ENCODE results near the gene CST5.
"Not testable (repeated sequence)": the region's sequence is repeated elsewhere in the genome, so short reads cannot be mapped to it uniquely, and the experiment has no call there.

The CST5 gene

DNA sequence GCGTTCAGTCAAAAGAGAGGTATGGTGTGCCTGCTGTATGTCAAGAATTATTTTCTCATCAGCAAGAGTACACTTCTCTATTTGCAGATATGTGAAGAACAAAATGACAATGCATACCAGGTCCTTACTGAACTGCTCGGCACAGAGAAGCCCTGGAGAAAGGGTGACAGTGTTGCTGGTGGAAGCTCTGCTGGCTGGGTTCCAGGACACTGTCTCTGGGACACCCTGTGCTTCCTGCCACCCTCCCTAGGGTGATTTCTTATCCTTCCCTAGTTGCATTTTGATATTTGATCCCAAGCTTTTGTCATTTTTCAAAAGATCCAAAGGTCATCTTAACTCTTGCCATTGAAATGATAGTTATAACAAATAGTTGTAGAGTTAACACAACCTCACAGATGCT lies 8.3 kb upstream of the CST5 start:
- DNase-seq: no peak

DNA sequence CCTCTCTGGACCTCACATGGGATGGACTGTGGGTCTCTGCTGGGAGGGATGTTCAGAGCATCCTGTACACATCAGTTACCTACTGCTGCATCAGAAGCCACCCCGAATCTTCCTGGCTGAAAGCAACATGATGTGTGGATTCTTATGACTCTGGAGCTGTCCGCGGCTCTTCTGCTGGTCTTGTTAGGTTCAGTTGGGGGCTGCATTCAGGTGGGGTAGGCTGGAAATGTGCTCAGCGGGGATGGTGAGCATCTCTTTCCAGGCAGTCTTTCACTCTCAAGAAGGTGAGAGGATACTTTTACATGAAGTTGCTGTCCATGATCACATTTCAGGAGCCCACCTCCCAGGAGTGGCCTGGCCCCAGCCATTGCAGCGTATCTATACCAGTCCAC lies 5.2 kb upstream of the CST5 start:
- DNase-seq: no peak

DNA sequence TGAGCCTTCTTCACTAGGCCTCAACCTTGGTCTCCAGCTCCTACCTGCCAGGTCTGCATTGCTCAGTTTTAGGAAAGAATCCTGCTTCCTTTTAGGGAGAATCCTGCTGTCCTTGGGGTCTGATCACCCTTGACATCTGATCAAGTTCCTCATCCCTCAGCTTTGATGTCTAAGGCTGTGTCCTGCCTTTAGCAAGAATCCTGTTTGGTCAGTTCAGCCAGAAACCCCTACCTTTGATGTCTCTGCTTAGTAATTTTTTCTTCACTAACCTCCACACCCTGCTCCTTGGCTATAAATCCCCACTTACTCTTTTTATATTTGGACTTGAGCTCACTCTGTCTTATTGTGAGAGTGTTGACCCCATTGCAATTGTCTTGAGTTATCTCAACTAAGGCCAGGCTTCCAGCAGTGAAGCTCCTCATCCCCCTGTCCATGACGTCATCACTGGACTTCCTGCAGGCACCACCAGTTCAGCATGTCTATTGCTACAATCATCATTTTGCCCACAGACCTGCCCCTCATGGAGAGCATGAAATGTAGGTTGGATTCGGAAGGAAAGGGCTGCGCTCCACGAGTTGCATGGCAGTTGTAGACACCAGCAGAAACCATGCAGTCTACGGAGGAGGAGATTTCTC lies 4.7 kb upstream of the CST5 start:
- DNase-seq: no peak

DNA sequence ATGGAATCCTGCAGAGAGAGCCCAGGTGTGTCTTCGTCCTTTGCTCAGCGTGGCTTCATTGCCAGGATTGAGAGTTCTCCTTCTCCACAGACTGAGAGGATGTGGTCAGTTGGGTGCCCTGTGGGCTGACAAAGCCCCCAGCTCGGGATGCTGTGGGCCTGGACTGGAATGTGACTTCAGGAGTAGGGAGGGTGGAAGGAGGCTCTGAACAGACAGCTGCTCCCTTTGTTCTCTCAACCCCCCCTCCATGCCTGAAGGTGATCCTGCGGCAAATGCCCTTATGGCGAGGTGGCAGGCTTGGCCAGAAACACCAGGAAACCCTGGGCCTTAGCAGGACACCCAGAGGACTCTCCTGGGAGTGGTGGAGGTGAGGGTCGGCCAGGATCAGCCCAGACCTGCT lies 1.8 kb upstream of the CST5 start:
- DNase-seq: no peak

DNA sequence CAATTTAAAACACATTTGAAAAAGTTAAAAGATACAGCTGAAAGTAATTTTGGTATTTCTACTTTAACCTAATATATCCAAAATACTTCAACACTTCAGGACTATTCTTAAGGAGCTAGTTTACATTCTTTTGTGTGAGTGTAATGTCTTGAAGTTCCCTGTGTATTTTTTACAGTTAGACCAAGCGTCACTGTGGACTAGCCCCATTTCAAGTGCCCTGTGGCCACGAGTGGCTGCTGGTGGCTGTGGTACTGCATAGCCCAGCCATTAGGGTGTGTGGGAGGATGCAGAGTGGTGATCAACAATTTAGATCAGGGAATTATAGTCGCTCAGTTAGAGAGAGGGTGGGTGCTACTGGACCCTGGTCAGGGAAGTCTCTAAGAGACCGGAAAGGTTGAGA lies 869 bp upstream of the CST5 start:
- DNase-seq: no peak

DNA sequence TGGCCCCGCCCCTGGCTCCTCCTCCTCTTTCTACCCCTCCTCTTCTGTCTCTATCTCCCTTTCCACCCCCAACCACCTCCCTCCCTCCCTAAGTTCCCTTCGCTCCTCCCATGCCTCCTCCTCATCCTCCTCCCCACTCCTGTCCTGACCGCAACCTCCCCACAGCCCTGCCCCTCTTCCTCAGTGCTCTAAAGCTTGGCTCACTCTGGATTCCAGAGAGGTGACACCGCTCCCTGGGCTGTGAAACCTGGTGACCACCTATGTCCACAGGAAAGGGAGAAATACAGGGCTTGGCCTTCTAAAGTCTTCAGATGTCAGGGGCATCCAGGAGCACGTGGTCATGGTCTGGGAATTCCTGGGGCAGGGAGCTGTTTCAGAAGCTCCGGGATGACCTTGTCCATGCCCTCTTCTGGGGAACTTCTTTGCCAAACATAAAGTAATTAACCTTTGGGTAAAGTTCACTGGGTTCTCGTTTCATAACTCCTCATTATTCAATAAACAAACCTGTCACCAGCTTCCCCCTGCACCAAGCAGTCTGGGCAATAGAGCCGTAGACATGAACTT lies 345 bp upstream of the CST5 start:
- DNase-seq: no peak

DNA sequence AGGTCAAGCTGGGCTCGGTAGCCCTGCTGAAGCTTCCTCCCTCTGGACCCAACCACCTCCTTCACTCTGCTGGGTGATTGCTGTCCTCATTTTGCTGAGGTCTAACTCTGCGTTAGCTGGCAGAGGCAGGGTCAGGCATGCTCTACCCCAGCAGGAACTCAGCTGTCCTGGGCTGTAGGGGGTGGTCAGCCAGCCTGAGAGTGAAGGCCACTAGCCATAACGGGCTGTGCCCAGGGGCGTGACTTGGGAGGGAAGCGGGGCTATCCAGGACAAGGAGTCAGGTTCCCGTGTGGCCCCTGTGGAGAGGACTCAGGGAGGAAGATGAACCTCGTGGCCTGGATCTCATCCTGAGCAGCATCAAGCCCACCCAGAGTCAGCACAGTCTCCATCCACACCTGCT lies 761 bp downstream of the CST5 start:
- DNase-seq: no peak

DNA sequence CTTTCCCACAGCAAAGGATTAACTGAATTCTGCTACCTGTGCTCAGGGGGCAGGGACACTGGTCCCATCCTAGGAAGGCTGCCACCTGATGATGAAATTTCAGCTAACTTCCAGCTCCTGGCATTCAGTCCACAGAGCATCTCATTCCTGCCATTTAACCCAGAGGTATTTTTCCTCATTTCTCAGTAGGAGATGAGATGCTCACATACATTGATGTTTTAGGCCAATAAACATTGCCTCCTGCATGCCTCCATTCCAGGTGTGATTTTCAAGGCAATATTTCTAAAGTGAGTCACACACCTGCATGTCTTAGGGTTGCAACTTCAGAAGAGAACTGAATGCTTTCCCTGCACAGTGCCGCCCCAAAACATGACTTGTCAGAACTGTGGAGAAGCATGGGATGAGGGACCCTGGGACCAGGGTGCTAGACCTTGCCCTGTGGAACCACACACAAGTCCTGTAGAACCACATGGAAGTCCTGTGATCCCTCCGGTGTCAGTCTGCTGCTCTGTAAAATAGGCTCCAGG lies 1.5 kb downstream of the CST5 start:
- DNase-seq: not testable (repeated sequence)

DNA sequence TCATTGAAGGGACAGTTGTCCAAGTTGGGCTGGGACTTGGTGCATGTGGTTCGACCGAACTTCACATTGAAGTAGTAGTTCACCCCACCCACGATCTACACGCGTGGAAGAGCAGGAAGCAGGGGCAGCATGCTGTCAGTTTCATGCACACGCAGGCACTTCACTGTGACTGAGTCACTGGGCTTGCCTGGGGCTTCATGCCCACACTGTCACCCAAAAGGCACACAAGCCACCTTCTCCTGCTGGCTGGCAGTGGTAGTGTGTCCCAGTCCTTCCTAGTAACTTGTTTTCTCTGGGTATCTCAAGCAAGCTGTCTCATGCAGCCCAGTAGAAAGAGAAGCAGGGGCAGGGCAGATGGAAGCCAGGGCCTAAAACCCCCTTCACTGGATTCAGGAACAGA lies 2.0 kb downstream of the CST5 start:
- no peak for DNase-seq

DNA sequence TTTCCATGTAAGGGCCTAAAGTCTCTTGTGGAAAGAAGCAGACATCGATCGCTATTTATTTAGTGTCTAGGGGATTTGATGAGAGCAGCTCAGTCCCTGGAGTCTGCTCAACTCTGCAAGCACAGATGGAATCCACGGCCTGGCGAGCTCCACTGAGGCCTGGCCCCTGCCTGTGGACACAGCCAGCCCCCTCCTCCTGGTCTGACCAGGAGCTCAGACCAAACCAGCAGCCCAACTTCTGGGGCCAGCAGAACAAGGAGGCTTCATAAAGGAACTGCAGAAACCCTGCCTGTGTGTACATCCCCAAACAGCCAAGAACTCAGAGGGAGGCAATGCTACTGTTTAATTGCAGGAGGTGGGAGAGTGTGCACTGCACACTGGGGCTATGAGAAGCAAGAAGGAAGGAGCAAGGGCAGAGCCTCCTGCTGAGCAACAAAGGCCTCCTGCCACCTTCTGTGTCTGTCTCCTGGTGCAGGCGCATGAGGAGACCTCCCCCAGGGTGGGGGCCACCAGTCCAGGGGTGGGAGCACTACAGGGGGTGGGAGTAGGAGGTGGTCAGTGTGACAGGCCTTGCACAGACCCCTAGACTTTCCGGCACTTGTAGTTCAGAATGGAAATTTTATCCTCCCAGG lies 3.8 kb downstream of the CST5 start:
- DNase-seq: no peak

DNA sequence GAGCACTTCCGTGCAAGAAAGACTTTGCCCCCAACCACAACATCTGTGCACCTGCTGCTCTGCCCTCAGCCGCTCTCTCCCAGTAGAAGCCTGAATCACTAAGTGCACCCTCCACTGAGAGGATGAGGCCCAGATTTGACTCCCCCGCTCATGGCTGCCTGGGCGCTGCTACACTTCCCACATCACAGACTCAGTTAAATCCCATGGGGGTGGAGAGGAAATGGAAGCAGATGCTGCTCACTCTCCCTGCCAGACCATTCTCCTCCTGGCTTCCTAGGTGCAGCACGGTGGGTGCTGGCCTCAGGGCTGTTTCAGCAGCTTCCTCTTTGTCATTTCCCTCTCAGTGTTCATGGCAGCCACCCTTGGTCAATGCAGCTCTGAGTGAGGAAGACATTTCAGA lies 4.8 kb downstream of the CST5 start:
- no peak for DNase-seq

DNA sequence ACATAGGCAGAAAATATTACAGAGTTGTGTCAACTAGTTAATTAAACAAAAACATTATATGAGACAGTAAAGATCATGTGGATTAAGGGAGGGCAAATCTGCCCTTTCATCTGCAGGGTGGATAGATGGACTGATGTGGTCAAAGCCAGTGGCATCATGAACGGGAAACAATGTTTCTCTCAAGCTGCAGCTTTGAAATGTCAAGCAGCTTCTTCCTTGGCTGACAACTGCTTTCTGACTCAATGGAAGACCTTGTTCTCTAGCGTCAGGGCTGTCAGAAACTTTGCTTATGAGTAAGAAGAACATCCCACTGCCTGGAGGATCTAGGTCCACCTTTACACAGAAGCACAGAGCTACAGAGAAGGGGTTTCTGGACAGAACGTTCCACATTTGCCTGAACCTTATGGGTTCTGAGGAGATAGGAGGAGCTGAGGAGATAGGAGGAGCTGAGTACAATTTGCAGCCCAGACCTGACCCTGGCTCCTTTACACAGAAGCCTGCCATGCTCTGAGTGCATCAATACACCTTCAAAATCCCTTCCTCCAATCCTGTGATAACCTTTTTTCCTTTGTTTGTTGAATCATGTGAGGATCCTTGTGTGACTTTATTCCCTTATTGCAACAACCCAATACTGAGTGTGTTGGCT lies 6.1 kb downstream of the CST5 start:
- no peak for DNase-seq

DNA sequence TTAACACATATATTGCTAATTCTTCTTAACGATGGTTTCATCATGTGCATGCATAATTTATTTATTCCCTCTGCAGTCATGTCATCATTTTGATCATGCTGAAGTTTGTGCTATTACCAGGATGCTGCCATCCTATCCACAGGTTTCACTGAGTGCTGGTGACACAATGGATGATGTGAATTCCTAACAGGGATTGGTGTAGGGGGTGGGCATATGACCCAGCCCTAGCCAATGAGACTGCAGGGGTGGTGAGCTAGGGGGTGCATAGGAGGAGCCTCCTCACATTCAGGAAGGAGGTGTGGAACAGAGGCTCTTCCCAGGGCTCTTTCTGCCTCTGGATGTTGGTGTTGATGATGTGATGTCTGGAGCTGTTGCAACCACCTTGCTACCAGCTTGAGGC lies 7.5 kb downstream of the CST5 start:
- DNase-seq: no peak

DNA sequence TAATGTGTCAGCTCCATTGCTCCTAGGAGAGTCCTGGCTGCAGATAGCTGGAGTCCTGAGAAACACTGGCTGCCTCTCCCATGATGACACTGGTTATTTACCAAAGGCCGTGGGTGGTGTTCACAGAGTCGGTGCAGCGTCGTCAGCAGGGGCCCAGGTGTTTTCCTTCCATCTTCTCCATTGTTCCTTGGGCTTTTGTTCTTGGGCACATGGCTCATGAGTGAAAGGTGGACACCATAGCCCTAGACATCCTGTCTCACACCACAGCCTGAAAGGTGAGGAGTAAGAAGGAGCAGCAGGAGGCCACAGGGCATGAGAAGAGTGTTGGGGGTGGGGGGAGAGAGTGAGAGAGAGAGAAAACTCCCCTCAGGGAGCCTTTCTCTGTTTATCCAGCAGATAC lies 9.1 kb downstream of the CST5 start:
- no peak for DNase-seq

DNA sequence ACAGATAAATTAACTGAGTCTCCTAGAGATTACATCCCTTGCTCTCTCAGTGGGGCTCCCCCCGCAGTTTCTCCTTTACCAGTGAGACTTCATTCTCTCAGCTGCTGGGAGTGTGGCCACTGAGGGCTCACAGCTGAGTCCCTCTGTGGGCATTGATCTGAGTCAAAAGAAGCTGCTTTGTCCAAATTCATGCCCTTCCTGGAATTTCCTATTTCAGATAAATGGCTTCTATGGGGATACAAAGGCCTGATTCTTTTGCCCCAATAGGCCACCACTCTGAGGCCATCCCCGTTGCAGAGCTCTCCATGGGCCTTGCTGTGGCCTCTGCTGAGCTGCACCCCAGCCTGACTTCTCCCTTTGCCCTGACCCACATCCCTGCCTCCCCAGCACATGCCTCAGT lies 10.0 kb downstream of the CST5 start:
- no peak for DNase-seq

DNA sequence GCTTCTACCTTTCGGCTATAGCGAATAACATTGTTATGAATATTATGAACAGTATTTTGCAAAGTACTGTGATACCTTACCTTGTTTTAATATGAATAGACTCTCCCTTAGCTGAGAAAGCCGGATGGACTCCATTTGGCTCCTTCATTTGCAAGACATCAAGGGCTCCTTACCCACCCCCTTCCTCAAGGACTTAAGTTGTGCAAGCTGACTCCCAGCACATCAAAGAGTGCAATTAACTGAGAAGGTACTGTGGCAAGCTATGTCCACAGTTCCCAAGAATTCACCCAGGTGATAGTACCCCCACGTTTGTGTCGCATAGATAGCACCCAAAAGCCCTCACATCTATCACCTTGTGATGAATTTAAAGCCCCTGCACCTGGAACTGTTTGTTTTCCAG lies 11.2 kb downstream of the CST5 start:
- no peak for DNase-seq

DNA sequence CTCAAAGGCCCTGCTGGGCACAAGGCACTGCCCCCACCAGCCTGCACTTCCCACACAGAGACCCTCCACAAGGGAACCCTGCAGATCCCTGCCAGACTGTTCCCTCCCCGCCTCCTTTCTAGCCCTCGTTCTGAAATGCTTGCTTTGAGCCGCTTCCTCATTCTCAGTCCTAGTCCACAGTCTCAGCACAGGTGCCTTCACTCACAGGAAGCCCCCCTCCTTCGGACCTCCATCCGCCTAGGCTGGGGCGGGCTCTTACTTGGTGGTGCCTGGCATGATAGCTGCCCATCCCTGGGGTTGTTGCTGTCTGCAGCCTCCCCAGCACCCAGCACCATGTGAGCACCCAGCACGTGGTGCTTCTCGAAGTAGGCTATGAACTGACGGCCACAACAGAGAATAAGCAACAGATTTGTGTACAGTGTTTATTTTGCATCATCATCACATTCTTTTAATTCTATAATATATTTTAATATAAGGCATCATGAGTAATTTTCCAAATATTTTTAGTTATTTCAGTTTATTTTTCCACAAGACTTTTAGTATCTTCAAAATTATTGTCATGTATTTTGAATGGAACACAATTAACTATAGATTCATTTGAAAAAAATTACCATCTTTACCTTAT lies 12.3 kb downstream of the CST5 start:
- DNase-seq: no peak

DNA sequence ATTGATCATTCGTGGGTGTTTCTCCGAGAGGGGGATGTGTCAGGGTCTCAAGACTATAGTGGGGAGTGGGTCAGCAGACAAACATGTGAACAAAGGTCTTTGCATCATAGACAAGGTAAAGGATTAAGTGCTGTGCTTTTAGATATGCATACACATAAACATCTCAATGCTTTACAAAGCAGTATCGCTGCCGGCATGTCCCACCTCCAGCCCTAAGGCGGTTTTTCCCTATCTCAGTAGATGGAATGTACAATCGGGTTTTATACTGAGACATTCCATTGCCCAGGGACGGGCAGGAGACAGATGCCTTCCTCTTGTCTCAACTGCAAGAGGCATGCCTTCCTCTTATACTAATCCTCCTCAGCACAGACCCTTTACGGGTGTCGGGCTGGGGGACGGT lies 18.8 kb downstream of the CST5 start:
- DNase-seq: not testable (repeated sequence)

DNA sequence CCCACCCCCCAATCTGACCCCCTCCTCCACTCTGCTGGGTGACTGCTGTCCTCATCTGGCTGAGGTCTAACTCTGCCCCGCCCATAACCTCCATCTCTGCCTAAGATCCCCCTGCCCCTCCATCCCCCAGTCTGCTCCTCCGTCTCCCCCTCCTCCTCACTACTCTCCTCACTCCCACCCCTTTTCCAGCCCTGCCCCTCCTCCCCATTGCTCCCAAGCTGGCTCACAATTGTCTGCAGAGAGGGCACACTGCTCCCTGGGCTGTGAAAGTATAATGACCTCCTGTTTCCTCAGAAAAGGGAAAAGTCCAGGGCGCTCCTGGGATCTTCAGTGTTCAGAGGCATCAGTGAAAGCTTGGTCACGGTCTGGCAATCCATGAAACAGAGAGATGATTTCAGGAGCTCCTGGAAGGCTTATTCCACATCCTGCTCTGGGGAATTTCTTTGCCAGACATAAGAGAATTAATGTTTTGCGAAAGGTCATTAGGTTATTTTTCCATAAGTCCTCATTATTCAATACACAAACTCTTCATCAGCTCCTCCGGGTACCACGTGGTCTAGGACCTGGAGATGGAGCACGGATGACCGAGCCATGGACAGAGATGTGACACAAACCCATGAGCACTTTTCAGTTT lies 21.5 kb downstream of the CST5 start:
- no peak for DNase-seq

DNA sequence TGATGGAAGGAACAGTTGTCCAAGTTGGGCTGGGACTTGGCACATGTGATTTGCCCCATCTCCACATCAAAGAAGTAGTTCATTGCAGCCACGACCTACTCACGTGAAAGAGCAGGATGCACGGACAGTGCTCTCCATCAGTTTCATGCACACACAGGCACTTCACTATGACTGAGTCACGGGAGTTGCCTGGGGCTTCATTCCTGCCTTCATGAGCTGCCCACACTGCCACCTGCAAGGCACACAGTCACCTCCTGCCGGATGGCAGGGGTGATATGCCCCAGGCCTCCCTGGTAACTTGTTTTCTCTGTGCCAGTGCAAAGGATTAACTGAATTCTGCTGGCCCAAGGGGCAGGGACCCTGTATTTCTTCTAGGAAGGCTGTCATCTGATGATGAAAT lies 22.8 kb downstream of the CST5 start:
- no peak for DNase-seq

DNA sequence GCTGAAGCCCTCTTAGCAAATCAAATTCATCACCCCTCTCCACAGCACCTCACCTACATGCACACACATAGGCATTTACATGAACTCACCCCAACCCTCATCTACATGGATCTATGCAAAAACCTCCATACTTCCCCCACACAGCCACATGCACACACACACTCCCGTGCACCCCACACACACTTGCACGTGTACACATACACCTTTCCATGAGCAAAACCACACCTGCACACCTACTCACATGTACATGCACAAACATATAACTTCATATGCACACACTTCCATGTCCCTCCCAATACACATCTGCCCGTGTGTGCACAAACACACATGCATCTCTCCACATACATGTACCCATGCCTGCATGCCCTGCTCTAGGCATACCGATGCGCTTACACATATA lies 23.3 kb downstream of the CST5 start:
- DNase-seq: no peak

DNA sequence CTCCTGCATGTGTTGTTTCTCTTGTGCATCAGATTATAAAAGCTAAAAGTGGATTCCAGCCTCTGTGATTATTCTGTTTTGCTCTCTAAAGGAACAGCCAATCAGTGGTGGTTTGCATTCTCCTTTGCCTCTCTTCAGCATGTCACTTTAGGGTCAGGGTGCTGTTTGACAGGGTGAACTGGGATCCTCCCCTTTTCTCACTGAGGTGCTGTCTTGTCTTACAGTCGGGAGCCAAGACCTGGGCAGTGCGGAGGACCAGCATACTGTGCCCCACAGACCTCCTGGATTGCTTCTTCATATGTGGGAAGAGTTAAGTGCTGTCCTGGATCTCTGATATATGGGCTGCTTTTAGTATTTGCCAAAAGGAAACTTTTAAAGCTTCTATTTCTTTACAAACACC lies 37.9 kb downstream of the CST5 start:
- DNase-seq: no peak

DNA sequence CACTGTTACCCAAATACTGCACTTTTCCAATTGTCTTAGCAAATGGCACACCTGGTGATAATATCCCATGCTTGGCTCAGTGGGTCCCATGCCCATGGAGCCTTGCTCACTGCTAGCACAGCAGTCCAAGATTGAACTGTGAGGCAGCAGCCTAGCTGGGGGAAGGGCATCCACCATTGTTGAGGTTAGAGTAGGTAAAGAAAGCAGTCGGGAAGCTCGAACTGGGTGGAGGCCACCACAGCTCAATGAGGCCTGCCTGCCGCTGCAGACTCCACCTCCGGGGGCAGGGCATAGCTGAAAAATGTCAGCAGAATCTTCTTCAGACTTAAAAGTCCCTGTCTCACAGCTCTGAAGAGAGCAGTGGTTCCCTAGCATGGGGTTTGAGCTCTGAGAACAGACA lies 43.8 kb downstream of the CST5 start:
- DNase-seq: no peak
